C4-2B (cell line): ENCODE measurements around the gene KRTAP5-6.
"Not testable (repeated sequence)": the region's sequence is repeated elsewhere in the genome, so short reads cannot be mapped to it uniquely, and the experiment has no call there.

ENCODE experiments used
- H3K27ac ChIP-seq: fragments of 450-650 bp; 2 replicates; pipeline ENCODE4 v1.5.1; 2017
- CTCF ChIP-seq: fragments of 450-650 bp; conservative IDR thresholded peaks from 2 replicates; pipeline ENCODE4 v1.5.1; 2017; ENCODE audit warnings: mild to moderate bottlenecking
- ZFX ChIP-seq: fragments of 450-650 bp; IDR thresholded peaks from 2 replicates; pipeline ENCODE4 v1.6.1; 2017

Gene KRTAP5-6

GRCh38 chr11:1656061-1656441, 40.9 kb upstream of the KRTAP5-6 start:
- H3K27ac ChIP-seq, result no peak overlapping the region
- TF ChIP-seq CTCF (no peak), ZFX (no peak)

- TF ChIP-seq CTCF, result no peak
- no peak for TF ChIP-seq ZFX
- H3K27ac ChIP-seq, result no peak overlapping the region
These were observed 40.3 kb upstream of the KRTAP5-6 start for GRCh38 chr11:1656670-1657069.

GRCh38 chr11:1659506-1659905, 37.5 kb upstream of the KRTAP5-6 start:
- TF ChIP-seq ZFX (no peak), CTCF (no peak)
- H3K27ac ChIP-seq, result no peak overlapping the region

- no peak overlapping the region for H3K27ac ChIP-seq
- TF ChIP-seq CTCF (no peak), ZFX (no peak)
These were observed 36.7 kb upstream of the KRTAP5-6 start for GRCh38 chr11:1660111-1660867.

GRCh38 chr11:1661454-1662269, 35.3 kb upstream of the KRTAP5-6 start:
- not testable (repeated sequence) for H3K27ac ChIP-seq

GRCh38 chr11:1662699-1663283, 34.2 kb upstream of the KRTAP5-6 start:
- not testable (repeated sequence) for H3K27ac ChIP-seq

GRCh38 chr11:1665313-1665712, 31.7 kb upstream of the KRTAP5-6 start:
- TF ChIP-seq CTCF, result no peak
- TF ChIP-seq ZFX, result no peak
- no peak overlapping the region for H3K27ac ChIP-seq

GRCh38 chr11:1667121-1667850, 29.7 kb upstream of the KRTAP5-6 start:
- no peak overlapping the region for H3K27ac ChIP-seq
- TF ChIP-seq CTCF (no peak), ZFX (no peak)
